GM18517 (cell line): ENCODE data around the gene GABBR2.
"Not testable (repeated sequence)": the region's sequence is repeated elsewhere in the genome, so short reads cannot be mapped to it uniquely, and the experiment has no call there.

Experiments used
- ATAC-seq: cut with Tn5 transposase; IDR thresholded peaks from one replicate; pipeline ENCODE4 v1.9.1; 2021; ENCODE audit warnings: mild to moderate bottlenecking, moderate library complexity; ENCODE audit not compliant: unreplicated experiment

Gene GABBR2

GRCh38 chr9:98520221-98520960 is 188.3 kb downstream of the GABBR2 start:
- no peak for ATAC-seq

GRCh38 chr9:98519641-98520040 is 189.1 kb downstream of the GABBR2 start:
- no peak for ATAC-seq

- no peak for ATAC-seq
Measured at GRCh38 chr9:98518556-98518955, 190.2 kb downstream of the GABBR2 start.

- ATAC-seq: no peak
Measured at GRCh38 chr9:98517761-98518160, 191.0 kb downstream of the GABBR2 start.

GRCh38 chr9:98516897-98517503 is 191.7 kb downstream of the GABBR2 start:
- ATAC-seq: no peak

GRCh38 chr9:98516205-98516896 is 192.4 kb downstream of the GABBR2 start:
- no peak for ATAC-seq

GRCh38 chr9:98515506-98516204 is 193.1 kb downstream of the GABBR2 start:
- no peak for ATAC-seq

- ATAC-seq: no peak
Measured at GRCh38 chr9:98514841-98515240, 193.9 kb downstream of the GABBR2 start.

- ATAC-seq: not testable (repeated sequence)
Measured at GRCh38 chr9:98508217-98508919, 200.4 kb downstream of the GABBR2 start.

GRCh38 chr9:98506422-98507054 is 202.2 kb downstream of the GABBR2 start:
- no peak for ATAC-seq

- ATAC-seq: no peak
Measured at GRCh38 chr9:98504298-98505282, 204.1 kb downstream of the GABBR2 start.

GRCh38 chr9:98503867-98504266 is 204.9 kb downstream of the GABBR2 start:
- ATAC-seq: no peak

- ATAC-seq: no peak
Measured at GRCh38 chr9:98502976-98503325, 205.8 kb downstream of the GABBR2 start.

- ATAC-seq: no peak
Measured at GRCh38 chr9:98502311-98502975, 206.3 kb downstream of the GABBR2 start.

- no peak for ATAC-seq
Measured at GRCh38 chr9:98501819-98502218, 206.9 kb downstream of the GABBR2 start.

GRCh38 chr9:98501259-98501658 is 207.5 kb downstream of the GABBR2 start:
- not testable (repeated sequence) for ATAC-seq

GRCh38 chr9:98500337-98500919 is 208.3 kb downstream of the GABBR2 start:
- no peak for ATAC-seq

GRCh38 chr9:98495530-98495929 is 213.2 kb downstream of the GABBR2 start:
- ATAC-seq: no peak
